ENCODE data around the gene ESYT2. TPM values are rescaled to one million over a fixed set of nuclear protein-coding genes. Genes with fewer than 3 reads are reported as not detected.

Gene ESYT2
- total and polyA plus RNA-seq, 2 donors (not counting 1 experiment from before 2014, with no cell fraction given) = 66.0 to 93.0 TPM

- no peak overlapping the region for H3K4me2 ChIP-seq (ENCODE audit: extremely low read depth, insufficient read depth, low read length)
- no peaks in the 10 kb centered on the region for H3K9me3 ChIP-seq (ENCODE audit: control insufficient read depth, insufficient read depth, low read depth, low read length)
- no peaks in the 10 kb centered on the region for H3K27me3 ChIP-seq (ENCODE audit: control insufficient read depth, insufficient read depth, low read length)
- DNase-seq (ENCODE audit: low read depth in 2 of 2) = peak in 1 of 2 donors; percentile 47
- no peak overlapping the region for H2AFZ ChIP-seq (ENCODE audit: low read length)
- no peak overlapping the region for H3K4me3 ChIP-seq (replicated peaks in 1 of 4; ENCODE audit: control extremely low read depth in 1 of 4, insufficient read depth in 1 of 4, low read depth in 3 of 4, low read length in 4 of 4)
- H3K9ac ChIP-seq (ENCODE audit: insufficient read depth, low read length) = no peak overlapping the region
- no peaks in the 10 kb centered on the region for H3K4me1 ChIP-seq (ENCODE audit: control insufficient read depth, extremely low read depth, insufficient read depth, low read length)
- H3K27ac ChIP-seq (ENCODE audit: insufficient read depth, low read length) = peak overlapping the region; percentile 25
- no peaks in the 10 kb centered on the region for H3K79me2 ChIP-seq (ENCODE audit: control insufficient read depth, insufficient read depth, low read length)
- H3K36me3 ChIP-seq (ENCODE audit: control insufficient read depth, insufficient read depth, low read length) = peaks cover 6% of the 10 kb centered on the region
- no peaks in the 10 kb centered on the region for H4K20me1 ChIP-seq (ENCODE audit: control insufficient read depth, extremely low read depth, insufficient read depth, low read length)
- TF ChIP-seq, protein P1, sequence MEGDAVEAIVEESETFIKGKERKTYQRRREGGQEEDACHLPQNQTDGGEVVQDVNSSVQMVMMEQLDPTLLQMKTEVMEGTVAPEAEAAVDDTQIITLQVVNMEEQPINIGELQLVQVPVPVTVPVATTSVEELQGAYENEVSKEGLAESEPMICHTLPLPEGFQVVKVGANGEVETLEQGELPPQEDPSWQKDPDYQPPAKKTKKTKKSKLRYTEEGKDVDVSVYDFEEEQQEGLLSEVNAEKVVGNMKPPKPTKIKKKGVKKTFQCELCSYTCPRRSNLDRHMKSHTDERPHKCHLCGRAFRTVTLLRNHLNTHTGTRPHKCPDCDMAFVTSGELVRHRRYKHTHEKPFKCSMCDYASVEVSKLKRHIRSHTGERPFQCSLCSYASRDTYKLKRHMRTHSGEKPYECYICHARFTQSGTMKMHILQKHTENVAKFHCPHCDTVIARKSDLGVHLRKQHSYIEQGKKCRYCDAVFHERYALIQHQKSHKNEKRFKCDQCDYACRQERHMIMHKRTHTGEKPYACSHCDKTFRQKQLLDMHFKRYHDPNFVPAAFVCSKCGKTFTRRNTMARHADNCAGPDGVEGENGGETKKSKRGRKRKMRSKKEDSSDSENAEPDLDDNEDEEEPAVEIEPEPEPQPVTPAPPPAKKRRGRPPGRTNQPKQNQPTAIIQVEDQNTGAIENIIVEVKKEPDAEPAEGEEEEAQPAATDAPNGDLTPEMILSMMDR (conservative IDR thresholded peaks at IDR 0.05 in 1 of 2, IDR thresholded peaks at IDR 0.05 in 1 of 2; ENCODE audit: low read depth in 1 of 2, low read length in 2 of 2) = no peak
- TF ChIP-seq EZH2 (IDR thresholded peaks at IDR 0.05; ENCODE audit: low read length, missing control alignments) = no peak
These were observed 98.6 kb downstream of the ESYT2 start for GRCh38 chr7:158730383-158731346.

- no peaks in the 10 kb centered on the region for H3K4me1 ChIP-seq (ENCODE audit: control insufficient read depth, extremely low read depth, insufficient read depth, low read length)
- no peaks in the 10 kb centered on the region for H4K20me1 ChIP-seq (ENCODE audit: control insufficient read depth, extremely low read depth, insufficient read depth, low read length)
- H3K27me3 ChIP-seq (ENCODE audit: control insufficient read depth, insufficient read depth, low read length) = no peaks in the 10 kb centered on the region
- H3K36me3 ChIP-seq (ENCODE audit: control insufficient read depth, insufficient read depth, low read length) = peaks cover 4% of the 10 kb centered on the region
- H3K79me2 ChIP-seq (ENCODE audit: control insufficient read depth, insufficient read depth, low read length) = no peaks in the 10 kb centered on the region
- no peak overlapping the region for H3K4me3 ChIP-seq (replicated peaks in 1 of 4; ENCODE audit: control extremely low read depth in 1 of 4, insufficient read depth in 1 of 4, low read depth in 3 of 4, low read length in 4 of 4)
- H2AFZ ChIP-seq (ENCODE audit: low read length) = no peak overlapping the region
- DNase-seq (ENCODE audit: low read depth in 2 of 2) = no peak
- H3K27ac ChIP-seq (ENCODE audit: insufficient read depth, low read length) = no peak overlapping the region
- H3K9me3 ChIP-seq (ENCODE audit: control insufficient read depth, insufficient read depth, low read depth, low read length) = no peaks in the 10 kb centered on the region
- TF ChIP-seq, protein P1 (conservative IDR thresholded peaks at IDR 0.05 in 1 of 2, IDR thresholded peaks at IDR 0.05 in 1 of 2; ENCODE audit: low read depth in 1 of 2, low read length in 2 of 2) = no peak
- TF ChIP-seq EZH2 (IDR thresholded peaks at IDR 0.05; ENCODE audit: low read length, missing control alignments) = no peak
- no peak overlapping the region for H3K4me2 ChIP-seq (ENCODE audit: extremely low read depth, insufficient read depth, low read length)
- H3K9ac ChIP-seq (ENCODE audit: insufficient read depth, low read length) = no peak overlapping the region
These were observed 99.5 kb downstream of the ESYT2 start for GRCh38 chr7:158729646-158730382.

Measured in fibroblast of lung (primary cell).